AG09319 (cell line): Measurements from ENCODE around the gene KRT13.

Experiments
- DNase-seq: peaks from one replicate; pipeline ENCODE4 v3.0.0-alpha.2; 2010; ENCODE audit warnings: low read depth; ENCODE audit errors: extremely low read depth
- TF ChIP-seq, protein P1 (sequence below): IDR thresholded peaks from 2 replicates; pipeline ENCODE4 v1.5.1; 2011; ENCODE audit warnings: low read depth, mild to moderate bottlenecking, inconsistent platforms, low read length, moderate library complexity

KRT13 gene

DNA sequence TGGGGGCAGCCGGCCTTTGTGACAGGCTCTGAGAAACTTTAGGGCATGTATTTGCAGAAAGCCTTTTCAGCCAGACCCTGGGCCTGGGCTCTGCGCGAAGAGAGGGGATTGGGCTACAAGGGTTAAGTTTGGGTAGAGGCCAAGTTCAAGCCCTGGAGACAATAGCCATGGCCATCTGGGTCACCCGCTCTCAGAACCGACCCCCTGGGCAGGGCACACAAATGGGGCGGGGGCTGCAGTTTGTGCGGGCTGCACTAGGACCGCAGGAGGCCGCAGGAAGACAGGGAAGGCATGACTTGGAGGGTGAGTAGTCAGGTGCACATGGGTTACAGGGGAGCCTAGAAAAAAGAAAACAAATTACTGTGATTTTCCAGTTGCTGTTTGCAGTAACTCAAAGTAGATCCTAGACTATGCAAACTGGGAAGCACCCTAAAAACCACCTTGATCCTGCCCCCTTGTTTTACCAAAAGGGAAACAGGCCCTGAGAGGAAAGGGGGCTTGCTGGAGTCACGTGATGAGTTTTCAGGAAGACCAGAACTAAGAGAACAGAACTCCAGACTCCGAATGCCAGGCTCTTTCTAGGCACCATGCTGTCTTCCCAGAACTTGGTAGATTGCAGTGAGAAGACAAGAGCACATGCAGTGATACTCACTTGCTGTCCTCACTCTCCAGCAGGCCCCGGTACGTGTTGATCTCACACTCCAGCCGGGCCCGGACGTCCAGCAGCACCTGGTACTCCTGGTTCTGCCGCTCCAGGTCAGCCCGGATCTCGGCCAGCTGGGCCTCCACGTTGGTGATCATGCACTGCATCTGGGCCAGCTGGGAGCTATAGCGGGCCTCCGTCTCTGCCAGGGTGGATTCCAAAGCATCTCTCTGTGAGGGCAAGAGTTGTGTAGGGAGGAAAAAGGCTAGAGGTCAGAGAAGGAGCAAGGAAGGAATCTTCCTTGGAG, 28.3 kb downstream of the KRT13 start:
- no peak for DNase-seq
- TF ChIP-seq, protein P1, sequence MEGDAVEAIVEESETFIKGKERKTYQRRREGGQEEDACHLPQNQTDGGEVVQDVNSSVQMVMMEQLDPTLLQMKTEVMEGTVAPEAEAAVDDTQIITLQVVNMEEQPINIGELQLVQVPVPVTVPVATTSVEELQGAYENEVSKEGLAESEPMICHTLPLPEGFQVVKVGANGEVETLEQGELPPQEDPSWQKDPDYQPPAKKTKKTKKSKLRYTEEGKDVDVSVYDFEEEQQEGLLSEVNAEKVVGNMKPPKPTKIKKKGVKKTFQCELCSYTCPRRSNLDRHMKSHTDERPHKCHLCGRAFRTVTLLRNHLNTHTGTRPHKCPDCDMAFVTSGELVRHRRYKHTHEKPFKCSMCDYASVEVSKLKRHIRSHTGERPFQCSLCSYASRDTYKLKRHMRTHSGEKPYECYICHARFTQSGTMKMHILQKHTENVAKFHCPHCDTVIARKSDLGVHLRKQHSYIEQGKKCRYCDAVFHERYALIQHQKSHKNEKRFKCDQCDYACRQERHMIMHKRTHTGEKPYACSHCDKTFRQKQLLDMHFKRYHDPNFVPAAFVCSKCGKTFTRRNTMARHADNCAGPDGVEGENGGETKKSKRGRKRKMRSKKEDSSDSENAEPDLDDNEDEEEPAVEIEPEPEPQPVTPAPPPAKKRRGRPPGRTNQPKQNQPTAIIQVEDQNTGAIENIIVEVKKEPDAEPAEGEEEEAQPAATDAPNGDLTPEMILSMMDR = no peak

DNA sequence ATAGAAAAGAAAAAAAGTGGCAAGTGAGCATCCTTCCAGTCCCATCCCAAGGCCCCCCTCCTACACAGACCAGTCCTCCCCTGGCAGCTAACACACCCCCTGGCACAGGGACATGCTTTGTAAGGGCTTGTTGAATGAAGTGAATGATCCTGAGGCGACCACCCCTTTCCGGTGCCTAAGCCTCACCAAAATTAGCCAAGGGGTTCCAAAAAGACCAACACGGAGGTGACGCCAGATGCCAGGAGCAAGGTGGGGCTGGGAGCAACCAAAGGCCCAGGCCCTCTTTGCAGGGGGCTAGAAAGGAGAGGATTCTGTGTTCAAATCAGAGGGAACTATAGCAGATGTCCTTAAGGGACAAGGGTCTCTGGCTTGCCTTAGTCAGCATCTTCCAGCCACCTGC, 30.0 kb downstream of the KRT13 start:
- TF ChIP-seq, protein P1 = no peak
- no peak for DNase-seq

DNA sequence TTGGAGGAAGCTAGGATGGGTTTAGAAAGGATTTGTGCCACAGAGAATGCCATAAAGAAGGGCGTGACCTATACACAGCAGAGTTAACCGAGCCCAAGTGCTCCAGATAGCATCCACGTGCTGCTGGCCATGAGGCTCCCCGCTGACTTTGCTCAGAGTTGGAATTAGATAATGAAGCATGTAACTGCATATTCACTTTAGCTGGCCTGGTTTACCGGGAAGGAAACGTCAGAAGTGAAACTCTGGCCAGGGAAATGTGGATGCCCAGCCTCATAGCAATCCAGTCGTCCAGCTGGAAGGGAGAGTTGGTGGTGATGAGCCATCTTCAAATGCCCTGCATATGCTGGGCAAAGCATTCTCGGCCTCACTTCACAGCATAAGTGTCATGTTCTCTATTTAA, 30.5 kb downstream of the KRT13 start:
- DNase-seq = no peak
- TF ChIP-seq, protein P1 = no peak

DNA sequence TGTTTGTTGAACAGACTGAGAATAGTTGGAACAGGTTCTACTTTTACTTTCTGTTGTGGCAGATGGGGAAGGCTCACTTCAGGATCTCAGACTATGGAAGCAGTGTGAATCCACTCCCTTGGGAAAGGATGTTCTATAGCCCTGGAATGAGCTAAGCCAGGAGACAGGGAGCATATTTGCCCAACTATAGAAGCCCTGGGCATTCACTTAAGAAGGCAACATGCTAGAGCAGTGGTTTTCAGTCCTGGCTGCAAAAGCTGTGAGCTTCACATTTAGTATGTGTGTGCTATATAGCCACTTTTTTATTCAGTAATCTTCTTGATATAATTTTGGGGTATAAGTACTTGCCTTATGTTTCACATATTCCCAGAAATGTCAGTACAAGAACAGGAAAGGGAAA, 37.1 kb downstream of the KRT13 start:
- TF ChIP-seq, protein P1 = no peak
- no peak for DNase-seq

DNA sequence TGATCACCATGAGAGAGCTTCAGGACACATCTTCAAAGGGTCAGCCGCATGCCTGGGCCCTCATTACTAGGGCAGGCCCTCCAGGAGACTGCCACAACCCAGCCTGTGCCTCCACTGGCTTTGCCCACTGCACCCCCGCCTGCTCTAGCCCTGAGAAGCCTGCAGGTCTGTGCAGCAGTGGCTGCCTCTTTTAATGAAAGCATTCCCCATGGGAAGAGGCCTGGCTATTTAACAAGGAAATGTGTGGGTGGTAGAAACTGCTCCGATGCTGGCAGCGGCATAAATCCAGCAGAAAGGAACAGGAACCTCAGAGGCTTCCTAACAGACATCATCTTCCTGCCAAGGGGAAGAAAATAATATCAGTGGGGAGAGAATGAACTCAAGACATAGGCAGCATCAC, 37.9 kb downstream of the KRT13 start:
- TF ChIP-seq, protein P1 = no peak
- no peak for DNase-seq

DNA sequence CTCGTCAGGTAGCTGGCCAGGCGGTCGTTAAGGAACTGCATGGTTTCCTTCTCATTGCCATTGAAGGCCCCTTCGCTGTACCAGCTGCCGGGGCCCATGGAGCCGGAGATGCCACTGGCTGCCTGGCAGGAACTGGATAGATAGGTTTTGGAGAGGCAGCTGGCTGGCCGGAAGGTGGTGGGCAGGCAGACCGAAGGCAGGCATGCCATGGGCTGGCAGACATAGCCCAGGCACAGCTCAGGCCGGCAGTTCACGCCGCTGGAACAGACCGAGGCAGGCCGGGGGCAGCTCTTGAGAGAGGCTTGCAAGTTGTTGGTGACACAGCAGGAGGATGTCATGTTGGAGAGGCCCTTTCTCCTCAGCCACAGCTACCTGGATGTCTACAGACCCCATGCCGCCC, 38.4 kb downstream of the KRT13 start, which contains the start of gene KRT32:
TSS of gene KRT32 (minus strand) at position 399 of the 400 bp plus-strand sequence. CDS start at position 338, 61 bp downstream.
- no peak for DNase-seq
- TF ChIP-seq, protein P1 = no peak

DNA sequence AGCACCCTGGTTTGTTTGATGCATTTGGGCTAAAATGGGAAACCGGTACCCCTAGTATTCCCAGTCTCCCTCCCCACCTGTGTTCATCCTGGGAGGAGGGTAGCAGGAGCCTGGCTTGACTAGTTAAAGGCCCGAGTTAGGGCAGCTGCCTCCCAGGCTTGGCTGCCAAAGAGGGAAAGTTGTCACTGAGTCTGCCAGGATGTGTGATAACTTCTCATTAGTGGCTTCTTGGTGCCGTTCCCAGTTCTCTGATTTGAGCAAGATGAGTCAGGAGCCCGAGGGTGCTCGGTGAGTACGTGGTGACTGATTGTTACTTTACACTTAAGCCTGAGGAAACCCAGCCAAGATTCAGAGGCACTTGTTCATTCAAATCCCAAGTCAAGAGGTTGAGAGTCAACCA, 40.7 kb downstream of the KRT13 start:
- DNase-seq = peak; percentile 73
- TF ChIP-seq, protein P1 = no peak
